GM12878 (cell line): ENCODE data around the gene ANKHD1. TPM values are rescaled to one million over a fixed set of nuclear protein-coding genes. Genes with fewer than 3 reads are reported as not detected.

Experiments used
- ATAC-seq: fragments of 200-7000 bp; cut with Tn5 transposase; 3 replicates; pipeline ENCODE4 v1.9.1; 2020; ENCODE audit warnings: mild to moderate bottlenecking, moderate library complexity
- BruUV-seq: library from RNA; stranded (reverse); fragments of 400-500 nt; replicated peaks from 2 replicates; lab custom pipeline; 2021; lab: Mats Ljungman, UMichigan
- CTCF ChIA-PET: fragments of 300-600 bp; sonication (Branson Sonifier 250); formaldehyde crosslinking; extraction: SDS; loops from one replicate; lab custom pipeline; 2021; ENCODE audit warnings: inconsistent platforms; lab: Yijun Ruan, JAX
- POLR2A ChIA-PET: fragments of 350-600 bp; formaldehyde crosslinking; extraction: SDS; loops from one replicate; lab custom pipeline; 2021; ENCODE audit warnings: inconsistent platforms; lab: Charles Lee
- RAD21 ChIA-PET: fragments of 300-600 bp; sonication (Branson Sonifier 250); formaldehyde crosslinking; loops from one replicate; lab custom pipeline; 2023; ENCODE audit warnings: antibody characterized with exemption; ENCODE audit not compliant: unreplicated experiment; lab: Charles Lee
- SMC1A ChIA-PET: fragments of 300-600 bp; sonication (Branson Sonifier 250); formaldehyde crosslinking; loops from one replicate; lab custom pipeline; 2023; ENCODE audit not compliant: unreplicated experiment, uncharacterized antibody; lab: Charles Lee
- DNase-seq: peaks from one replicate; pipeline ENCODE4 v3.0.0-alpha.2; 2011; ENCODE audit warnings: low read depth, low spot score
- FAIRE-seq: peaks from 3 replicates; lab custom pipeline; 2011; peaks lifted over from hg19 to GRCh38; lab: Jason Lieb, UNC
- H2AFZ ChIP-seq: 2 replicates; pipeline ENCODE4 v1.6.0; 2011; ENCODE audit warnings: low read depth, low read length, control low read depth; ENCODE audit not compliant: control insufficient read depth
- H3K27ac ChIP-seq: 2 replicates; pipeline ENCODE4 v1.5.1; 2011; ENCODE audit warnings: control low read depth; ENCODE audit not compliant: control insufficient read depth, insufficient read depth
- H3K27me3 ChIP-seq, 2 experiments: replicated peaks in 1 of 2; 2 replicates each; pipeline versions ENCODE4 v1.6.0 to v1.6.1; 2011; ENCODE audit warnings: low read length in 1 of 2; ENCODE audit not compliant: control insufficient read depth in 2 of 2, insufficient read depth in 2 of 2
- H3K36me3 ChIP-seq, 2 experiments: 2 replicates each; pipeline ENCODE4 v1.5.1; 2011; ENCODE audit warnings: low read length in 1 of 2; ENCODE audit not compliant: control insufficient read depth in 2 of 2, insufficient read depth in 2 of 2
- H3K4me1 ChIP-seq: 2 replicates; pipeline ENCODE4 v1.6.1; 2011; ENCODE audit warnings: mild to moderate bottlenecking, low read length, moderate library complexity, mixed read lengths; ENCODE audit not compliant: control insufficient read depth, insufficient read depth
- H3K4me2 ChIP-seq: 2 replicates; pipeline ENCODE4 v1.6.0; 2011; ENCODE audit warnings: control low read depth; ENCODE audit not compliant: control insufficient read depth, insufficient read depth
- H3K4me3 ChIP-seq: fragments of 200-600 bp; sonication (generic); 2 replicates; pipeline ENCODE4 v1.5.1; 2016
- H3K79me2 ChIP-seq: 2 replicates; pipeline ENCODE4 v1.6.0; 2011; ENCODE audit warnings: low read length; ENCODE audit not compliant: control insufficient read depth, insufficient read depth
- H3K9ac ChIP-seq: 2 replicates; pipeline ENCODE4 v1.8.0; 2011; ENCODE audit warnings: low read length, control low read depth, mixed read lengths; ENCODE audit not compliant: control insufficient read depth, insufficient read depth
- H3K9me3 ChIP-seq: replicated peaks from 3 replicates; pipeline ENCODE4 v1.5.1; 2011; ENCODE audit warnings: mild to moderate bottlenecking, low read length; ENCODE audit not compliant: control insufficient read depth, insufficient read depth
- H4K20me1 ChIP-seq: 2 replicates; pipeline ENCODE4 v1.6.0; 2011; ENCODE audit not compliant: control insufficient read depth, insufficient read depth
- ATF3 ChIP-seq: IDR thresholded peaks from 2 replicates; pipeline ENCODE4 v1.6.1; 2011; ENCODE audit warnings: low read depth, mild to moderate bottlenecking, low read length, moderate library complexity, borderline replicate concordance; ENCODE audit errors: extremely low read depth
- CUX1 ChIP-seq: IDR thresholded peaks from 2 replicates; pipeline ENCODE4 v1.6.1; 2012; ENCODE audit warnings: improper control_type of control experiment, low read depth, low read length; ENCODE audit not compliant: insufficient replicate concordance
- E4F1 ChIP-seq: fragments of 450-650 bp; IDR thresholded peaks from 2 replicates; pipeline ENCODE4 v1.6.1; 2018; ENCODE audit warnings: borderline replicate concordance, mild to moderate bottlenecking; ENCODE audit not compliant: partially characterized antibody
- FOS ChIP-seq: IDR thresholded peaks from 3 replicates; pipeline ENCODE4 v1.6.1; 2011; ENCODE audit warnings: borderline replicate concordance; ENCODE audit not compliant: insufficient read length; ENCODE audit errors: extremely low read depth
- FOXK2 ChIP-seq: fragments of 450-650 bp; IDR thresholded peaks from 2 replicates; pipeline ENCODE4 v1.6.1; 2017; ENCODE audit warnings: mild to moderate bottlenecking, moderate library complexity
- MYB ChIP-seq: fragments of 150-350 bp; IDR thresholded peaks from 2 replicates; pipeline ENCODE4 v1.6.1; 2014; ENCODE audit warnings: mild to moderate bottlenecking, low read depth, low read length, borderline replicate concordance
- PML ChIP-seq: IDR thresholded peaks from 2 replicates; pipeline ENCODE4 v1.6.1; 2012; ENCODE audit warnings: low read length, inconsistent platforms
- POLR2AphosphoS5 ChIP-seq: IDR thresholded peaks from 2 replicates; pipeline ENCODE4 v1.6.1; 2011; ENCODE audit warnings: mild to moderate bottlenecking, low read length, inconsistent platforms
- TBL1XR1 ChIP-seq: IDR thresholded peaks from 2 replicates; pipeline ENCODE4 v1.6.1; 2012; ENCODE audit warnings: low read depth, low read length, improper control_type of control experiment
- USF1 ChIP-seq: IDR thresholded peaks from 2 replicates; pipeline ENCODE4 v1.6.1; 2011; ENCODE audit warnings: borderline replicate concordance, low read depth, mild to moderate bottlenecking, moderate library complexity, mixed read lengths, low read length; ENCODE audit not compliant: insufficient read depth; ENCODE audit errors: extremely low read length
- ZNF622 ChIP-seq: fragments of 450-650 bp; IDR thresholded peaks from 2 replicates; pipeline ENCODE4 v1.6.1; 2017; ENCODE audit warnings: mild to moderate bottlenecking, inconsistent platforms
- WGBS: methylation state at CpG from one replicate; pipeline ENCODE4 v1.1.6; 2016; ENCODE audit warnings: low lambda C conversion rate; ENCODE audit not compliant: insufficient replicate concordance, insufficient coverage; ENCODE audit errors: missing lambda C conversion rate; 5-methylcytosine and 5-hydroxymethylcytosine counted together
- in situ Hi-C: fragments of 300-500 bp; cut with MboI; formaldehyde crosslinking; loops from 9 replicates; pipeline ENCODE4 v1.14.3; 2018; ENCODE audit warnings: mixed read lengths
- intact Hi-C: fragments of 100-400 bp; cut with micrococcal nuclease; formaldehyde crosslinking; loops from one replicate; pipeline ENCODE4 v1.14.2; 2022; ENCODE audit not compliant: unreplicated experiment
- polyA plus RNA-seq, 11 experiments: library from polyadenylated mRNA; depleted of rRNA in 4 of 11; unstranded in 6 of 11; stranded (reverse) in 5 of 11; fragments of >200 nt; fragmentation: Nextera tagmentation in 4 of 11; fragmentation: Illumina TruSeq in 1 of 11; extraction: Ambion mirVana in 4 of 11; extraction: Trizol in 1 of 11; gene quantifications; 1 replicate in 1 of 11; 2 replicates in 10 of 11; pipeline versions ENCODE4 v1.2.1 to v1.2.3, GENCODE V29; 2011 to 2016; ENCODE audit warnings: inconsistent platforms in 2 of 11, missing spikeins in 2 of 11, low read depth in 1 of 11
- total RNA-seq, 4 experiments: library from RNA; depleted of rRNA in 3 of 4; stranded (reverse); fragments of >200 nt in 3 of 4; fragmentation: Illumina TruSeq in 1 of 4; extraction: Trizol in 1 of 4; gene quantifications; 2 replicates each; pipeline versions ENCODE4 v1.2.1 to v1.2.3, GENCODE V29; 2013 to 2021

ANKHD1 gene
- total and polyA plus RNA-seq, 10 of the 15 experiments (the other 5 are each of a cell fraction or from before 2014, with no cell fraction given): 31.6 to 96.8 (median 74.3) TPM

GRCh38 chr5:140418862-140419520 lies 17.4 kb downstream of the ANKHD1 start:
- Histone ChIP-seq H3K27me3 (no peaks in the 10 kb centered on the region), H3K4me3 (no peak overlapping the region), H3K27ac (no peak overlapping the region), H2AFZ (no peak overlapping the region), H3K9ac (no peak overlapping the region)
- intact Hi-C loops (no loop called here), in situ Hi-C loops (loop anchor here (25.0 kb wide), 1 partner anchor 1193 kb away; the partner anchor contains the start of gene DIAPH1)
- SMC1A ChIA-PET: interaction anchor here (0.6 to 1.3 kb wide), 2 partner anchors 18 to 46 kb away, joined by 4 read pairs; partner anchors contain the start of gene ANKHD1
- no peak for FAIRE-seq
- BruUV-seq: no TSS peak
- RAD21 ChIA-PET: no interaction called here
- CTCF ChIA-PET: interaction anchor here (0.6 to 1.1 kb wide), 3 partner anchors 11 to 55 kb away, joined by 3 to 6 read pairs (median 4); no protein-coding TSS in a partner anchor
- no peak for TF ChIP-seq MYB
- TF ChIP-seq POLR2AphosphoS5: no peak
- no peak for TF ChIP-seq ATF3
- no peak for TF ChIP-seq TBL1XR1
- TF ChIP-seq FOS: no peak
- no peak for TF ChIP-seq E4F1
- TF ChIP-seq PML: no peak
- no peak for TF ChIP-seq FOXK2
- no peak for TF ChIP-seq USF1
- no peak for TF ChIP-seq ZNF622
- TF ChIP-seq CUX1: no peak
- TF ChIP-seq, all 136 proteins: peak for 0
- no peak for ATAC-seq
- POLR2A ChIA-PET: interaction anchor here (0.7 kb wide), 2 partner anchors 13 to 42 kb away, joined by 4 to 8 read pairs; no protein-coding TSS in a partner anchor
- WGBS: 100% methylated on average over 1 of the region's 1 CpG
- Histone ChIP-seq H3K9me3 (no peaks in the 10 kb centered on the region; the same call in 2 of the 3 replicates), H3K36me3 (peaks cover 0 to 7% of the 10 kb centered on the region in 2 experiments; a peak in 3 of 4 replicates), H3K79me2 (peaks cover 68% of the 10 kb centered on the region), H3K4me2 (no peak overlapping the region), H4K20me1 (no peaks in the 10 kb centered on the region; the same call in 1 of the 2 replicates), H3K4me1 (no peaks in the 10 kb centered on the region)
- no peak for DNase-seq
